Measurements from ENCODE around the gene GMEB1. TPM values are rescaled to one million over a fixed set of nuclear protein-coding genes. Genes with fewer than 3 reads are reported as not detected.

Gene GMEB1
- total and polyA plus RNA-seq, 2 donors (not counting 3 experiments of a cell fraction or from before 2014, with no cell fraction given): 8.1 to 16.0 TPM

GRCh38 chr1:28718586-28719331 is 50.2 kb downstream of the GMEB1 start:
- POLR2A ChIA-PET: no interaction called here
- H3K27me3 ChIP-seq (ENCODE audit: control insufficient read depth in 2 of 2, insufficient read depth in 2 of 2, low read length in 2 of 2): no peaks in the 10 kb centered on the region
- no peak overlapping the region for H3K27ac ChIP-seq (ENCODE audit: insufficient read depth, low read depth, low read length)
- intact Hi-C loops (cut with micrococcal nuclease): no loop called here
- CTCF ChIA-PET: interaction anchor here (0.9 to 1.8 kb wide), 2 partner anchors 18 to 158 kb away, joined by 3 to 11 read pairs; partner anchors contain the start of gene YTHDF2
- H3K9me3 ChIP-seq (replicated peaks; ENCODE audit: control insufficient read depth, insufficient read depth, low read length): no peaks in the 10 kb centered on the region
- peaks cover 0 to 7% of the 10 kb centered on the region in 2 experiments for H3K36me3 ChIP-seq (ENCODE audit: control insufficient read depth in 2 of 2, extremely low read depth in 1 of 2, insufficient read depth in 2 of 2, low read length in 2 of 2)
- no peak overlapping the region for H3K4me3 ChIP-seq (replicated peaks in 1 of 3; ENCODE audit: insufficient read depth in 1 of 3, low read depth in 1 of 3, low read length in 3 of 3)
- dilution Hi-C loops (cut with MboI; ENCODE audit: extremely low pct_ligation_motif_present, low sequenced_read_pairs): no loop called here
- FAIRE-seq: no peak
- no peaks in the 10 kb centered on the region for H3K79me2 ChIP-seq (ENCODE audit: control insufficient read depth, insufficient read depth, low read length)
- no TSS peak for BruUV-seq (replicated peaks)
- no peak overlapping the region for H2AFZ ChIP-seq (ENCODE audit: low read depth, low read length)
- peak; percentile 10 for DNase-seq (ENCODE audit: low read depth, low spot score)
- no peaks in the 10 kb centered on the region for H3K4me1 ChIP-seq (ENCODE audit: control insufficient read depth, extremely low read depth, insufficient read depth, low read length)
- TF ChIP-seq POLR2A (IDR thresholded peaks at IDR 0.05; ENCODE audit: low read depth, low read length) (no peak), MYC (IDR thresholded peaks at IDR 0.05; ENCODE audit: low read depth, low read length) (no peak), GATA2 (IDR thresholded peaks at IDR 0.05; ENCODE audit: insufficient read depth, insufficient read length, low read depth, low read length) (no peak), MAX (IDR thresholded peaks at IDR 0.05; ENCODE audit: insufficient read depth, insufficient read length) (no peak), CTCF (IDR thresholded peaks at IDR 0.05; ENCODE audit: extremely low read depth in 1 of 2, insufficient read depth in 1 of 2, low read depth in 1 of 2, low read length in 2 of 2) (no peak), POLR2AphosphoS5 (IDR thresholded peaks at IDR 0.05; ENCODE audit: insufficient read depth, low read depth, low read length) (no peak), JUN (IDR thresholded peaks at IDR 0.05; ENCODE audit: borderline replicate concordance, insufficient read depth, insufficient read length, low read depth) (no peak), FOS (IDR thresholded peaks at IDR 0.05; ENCODE audit: borderline replicate concordance, insufficient read depth, low read length) (no peak), EZH2 (IDR thresholded peaks at IDR 0.05; ENCODE audit: borderline replicate concordance, low read depth, low read length, severe bottlenecking) (no peak)
- H3K9me1 ChIP-seq (replicated peaks; ENCODE audit: control insufficient read depth, extremely low read depth, insufficient read depth, low read length): no peaks in the 10 kb centered on the region
- no peak overlapping the region for H3K4me2 ChIP-seq (ENCODE audit: insufficient read depth, low read length)
- no peaks in the 10 kb centered on the region for H4K20me1 ChIP-seq (replicated peaks; ENCODE audit: control insufficient read depth, extremely low read depth, insufficient read depth, low read length)
- no peak overlapping the region for H3K9ac ChIP-seq (replicated peaks; ENCODE audit: extremely low read depth, insufficient read depth, low read length)
